ENCODE results near the gene GALNT2.
A peak's percentile ranks its signal among the peaks of the same experiment; 100 is the strongest.

GRCh38 chr1:230163205-230163604 lies 96.2 kb downstream of the GALNT2 start:
- TF ChIP-seq POLR2AphosphoS5 (IDR thresholded peaks at IDR 0.05) (peak in 2 of 4 donors; percentile 19 to 20), POLR2A (IDR thresholded peaks at IDR 0.05) (no peak), CTCF (IDR thresholded peaks at IDR 0.05) (no peak), EP300 (IDR thresholded peaks at IDR 0.05) (no peak)
